CD4-positive, alpha-beta T cell (primary cell): Measurements from ENCODE around the gene OSBPL3. TPM values are rescaled to one million over a fixed set of nuclear protein-coding genes. Genes with fewer than 3 reads are reported as not detected.
"Not testable (repeated sequence)": the region's sequence is repeated elsewhere in the genome, so short reads cannot be mapped to it uniquely, and the experiment has no call there.

Experiments used
- ATAC-seq: fragments of 200-7000 bp; cut with Tn5 transposase; one replicate; pipeline ENCODE4 v1.10.0; 2022; ENCODE audit warnings: mild to moderate bottlenecking; ENCODE audit not compliant: poor library complexity
- CTCF ChIA-PET: fragments of 350-600 bp; sonication (Branson Sonifier 250); formaldehyde crosslinking; loops from one replicate; lab custom pipeline; 2021; ENCODE audit warnings: antibody characterized with exemption, inconsistent platforms; lab: Charles Lee
- POLR2A ChIA-PET: fragments of 350-600 bp; sonication (Branson Sonifier 250); formaldehyde crosslinking; loops from one replicate; lab custom pipeline; 2021; ENCODE audit warnings: antibody characterized with exemption, inconsistent platforms; lab: Charles Lee
- DNase-seq, 14 experiments: peaks; one replicate each; pipeline ENCODE4 v3.0.0-alpha.2; 2013 to 2020; ENCODE audit warnings: mixed read lengths in 2 of 14
- H3K27ac ChIP-seq, 2 donors: one replicate each; pipeline versions ENCODE4 v1.5.1 to v1.7.0; 2013; ENCODE audit warnings: low read length in 2 of 2, low read depth in 1 of 2, mild to moderate bottlenecking in 1 of 2
- H3K27me3 ChIP-seq, 2 experiments: 1 replicate in 1 of 2; 2 replicates in 1 of 2; pipeline versions ENCODE4 v1.6.1 to v1.7.0; 2013; ENCODE audit warnings: low read length in 2 of 2, control low read depth in 1 of 2, mild to moderate bottlenecking in 1 of 2, moderate library complexity in 1 of 2; ENCODE audit not compliant: insufficient read depth in 2 of 2, control insufficient read depth in 1 of 2
- H3K36me3 ChIP-seq: one replicate; pipeline ENCODE4 v1.6.1; 2013; ENCODE audit warnings: low read length, control low read depth; ENCODE audit not compliant: insufficient read depth
- H3K4me1 ChIP-seq: one replicate; pipeline ENCODE4 v1.6.1; 2013; ENCODE audit warnings: low read length, control low read depth; ENCODE audit not compliant: insufficient read depth
- H3K4me3 ChIP-seq: one replicate; pipeline ENCODE4 v1.5.1; 2013; ENCODE audit warnings: mild to moderate bottlenecking, low read length, moderate library complexity
- H3K9me3 ChIP-seq, 2 experiments: 1 replicate in 1 of 2; 2 replicates in 1 of 2; pipeline versions ENCODE4 v1.6.1 to v1.7.0; 2013; ENCODE audit warnings: low read length in 2 of 2, mild to moderate bottlenecking in 2 of 2, control low read depth in 1 of 2, moderate library complexity in 1 of 2; ENCODE audit not compliant: control insufficient read depth in 1 of 2, insufficient read depth in 1 of 2
- H3K27ac Mint-ChIP-seq: one replicate; pipeline ENCODE4 v1.8.0; 2020; ENCODE audit warnings: mixed read lengths
- H3K27me3 Mint-ChIP-seq: one replicate; pipeline ENCODE4 v1.8.0; 2021; ENCODE audit warnings: mixed read lengths
- H3K36me3 Mint-ChIP-seq: one replicate; pipeline ENCODE4 v1.8.0; 2021; ENCODE audit warnings: low read depth, mixed read lengths
- H3K4me1 Mint-ChIP-seq: one replicate; pipeline ENCODE4 v1.8.0; 2021; ENCODE audit warnings: low read depth, mixed read lengths
- H3K4me3 Mint-ChIP-seq: one replicate; pipeline ENCODE4 v1.8.0; 2020; ENCODE audit warnings: mild to moderate bottlenecking, mixed read lengths
- H3K9me3 Mint-ChIP-seq: one replicate; pipeline ENCODE4 v1.8.0; 2020; ENCODE audit warnings: mixed read lengths
- CTCF ChIP-seq: fragments of 200-600 bp; IDR thresholded peaks from one replicate; pipeline ENCODE4 v1.8.0; 2022; ENCODE audit warnings: antibody characterized with exemption, mild to moderate bottlenecking
- intact Hi-C, 2 experiments: fragments of 100-400 bp; cut with DNase I in 1 of 2; cut with micrococcal nuclease in 1 of 2; formaldehyde crosslinking; loops; one replicate each; pipeline versions ENCODE4 v1.15.1 to v1.9.0; 2023 to 2025; cut with DNase I, micrococcal nuclease
- total RNA-seq, 174 experiments: library from RNA in 2 of 174; stranded (reverse) in 2 of 174; gene quantifications; one replicate each; pipeline ENCODE4 v1.2.3 and lab custom pipeline; 2021 to 2026

Gene OSBPL3
- total RNA-seq, 2 experiments from 2014 or later, result 25.4 to 25.9 TPM

- ChIA-PET POLR2A (interaction anchor here (1.8 kb wide), 1 partner anchor 35 kb away, joined by 4 read pairs; no protein-coding TSS in a partner anchor), CTCF (interaction anchor here (2.8 kb wide), 1 partner anchor 85 kb away, joined by 12 read pairs; no protein-coding TSS in a partner anchor)
- no peaks in the 10 kb centered on the region for H3K27me3 ChIP-seq
- no peak overlapping the region for H3K27ac Mint-ChIP-seq
- no peak for TF ChIP-seq CTCF
- no peak overlapping the region for H3K4me3 Mint-ChIP-seq
- H3K27ac ChIP-seq, result no peak overlapping the region
- peaks cover 27% of the 10 kb centered on the region for H3K4me1 Mint-ChIP-seq
- H3K27me3 Mint-ChIP-seq, result no peaks in the 10 kb centered on the region
- no peaks in the 10 kb centered on the region for H3K36me3 ChIP-seq
- DNase-seq, result no peak
- no peak overlapping the region for H3K4me3 ChIP-seq
- H3K36me3 Mint-ChIP-seq, result no peaks in the 10 kb centered on the region
- H3K4me1 ChIP-seq, result peaks cover 58% of the 10 kb centered on the region
- intact Hi-C loops, result loop anchor here (5.0 kb wide), 3 partner anchors 71 to 84 kb away; partner anchors contain the start of gene OSBPL3 (in 1 of the 2)
- H3K9me3 Mint-ChIP-seq, result no peaks in the 10 kb centered on the region
- no peaks in the 10 kb centered on the region for H3K9me3 ChIP-seq
- ATAC-seq, result no peak
Measured at GRCh38 chr7:24905996-24906770, 73.8 kb downstream of the OSBPL3 start.

- H3K4me3 ChIP-seq, H3K9me3 ChIP-seq, H3K36me3 Mint-ChIP-seq, CTCF ChIA-PET, H3K4me3 Mint-ChIP-seq, DNase-seq, H3K27me3 ChIP-seq, H3K27ac ChIP-seq, POLR2A ChIA-PET, H3K27me3 Mint-ChIP-seq, H3K9me3 Mint-ChIP-seq, intact Hi-C loops, ATAC-seq, H3K27ac Mint-ChIP-seq, H3K36me3 ChIP-seq: not testable (repeated sequence)
- peaks cover 28% of the 10 kb centered on the region for H3K4me1 Mint-ChIP-seq
- peaks cover 42% of the 10 kb centered on the region for H3K4me1 ChIP-seq
Measured at GRCh38 chr7:24903992-24904391, 76.0 kb downstream of the OSBPL3 start.

- Histone ChIP-seq H3K9me3 (no peaks in the 10 kb centered on the region), H3K36me3 (no peaks in the 10 kb centered on the region), H3K4me1 (peaks cover 41% of the 10 kb centered on the region), H3K27ac (no peak overlapping the region), H3K4me3 (no peak overlapping the region), H3K27me3 (no peaks in the 10 kb centered on the region)
- no peaks in the 10 kb centered on the region for H3K36me3 Mint-ChIP-seq
- intact Hi-C loops, result no loop called here
- CTCF ChIA-PET, result no interaction called here
- no peak for TF ChIP-seq CTCF
- peaks cover 33% of the 10 kb centered on the region for H3K4me1 Mint-ChIP-seq
- H3K27me3 Mint-ChIP-seq, result no peaks in the 10 kb centered on the region
- no peaks in the 10 kb centered on the region for H3K9me3 Mint-ChIP-seq
- no peak overlapping the region for H3K27ac Mint-ChIP-seq
- H3K4me3 Mint-ChIP-seq, result no peak overlapping the region
- POLR2A ChIA-PET, result no interaction called here
- DNase-seq (no peak), ATAC-seq (no peak)
Measured at GRCh38 chr7:24903559-24903958, 76.4 kb downstream of the OSBPL3 start.
